Endothelial cell (in vitro differentiated cells): ENCODE data around the gene USP36. TPM values are rescaled to one million over a fixed set of nuclear protein-coding genes. Genes with fewer than 3 reads are reported as not detected.
A peak's percentile ranks its signal among the peaks of the same experiment; 100 is the strongest.

Source experiments
- DNase-seq: peaks from one replicate; pipeline ENCODE4 v3.0.0; 2021; ENCODE audit warnings: low spot score
- H3K27ac Mint-ChIP-seq: one replicate; pipeline ENCODE4 v1.8.0; 2021; ENCODE audit warnings: mixed read lengths, inconsistent platforms; ENCODE audit not compliant: unreplicated experiment
- H3K27me3 Mint-ChIP-seq: one replicate; pipeline ENCODE4 v1.8.0; 2021; ENCODE audit warnings: mild to moderate bottlenecking, moderate library complexity, mixed read lengths, inconsistent platforms; ENCODE audit not compliant: unreplicated experiment
- H3K36me3 Mint-ChIP-seq: one replicate; pipeline ENCODE4 v1.8.0; 2021; ENCODE audit warnings: mild to moderate bottlenecking, low read depth, mixed read lengths, inconsistent platforms; ENCODE audit not compliant: unreplicated experiment
- H3K4me1 Mint-ChIP-seq: one replicate; pipeline ENCODE4 v1.8.0; 2021; ENCODE audit warnings: mild to moderate bottlenecking, mixed read lengths, inconsistent platforms; ENCODE audit not compliant: unreplicated experiment
- H3K4me3 Mint-ChIP-seq: one replicate; pipeline ENCODE4 v1.8.0; 2021; ENCODE audit warnings: mild to moderate bottlenecking, mixed read lengths, inconsistent platforms; ENCODE audit not compliant: unreplicated experiment
- H3K9me3 Mint-ChIP-seq: one replicate; pipeline ENCODE4 v1.8.0; 2021; ENCODE audit warnings: mixed read lengths, inconsistent platforms; ENCODE audit not compliant: unreplicated experiment
- CTCF ChIP-seq: fragments of 200-600 bp; sonication (generic); IDR thresholded peaks from one replicate; pipeline ENCODE4 v1.5.0; 2021; ENCODE audit warnings: antibody characterized with exemption; ENCODE audit not compliant: unreplicated experiment
- total RNA-seq: library from RNA; stranded (reverse); fragmentation: NEBNext Ultra II Directional; extraction: Animal tissue kit (Norgen Biotek cat#: 25700); gene quantifications from one replicate; pipeline ENCODE4 v1.2.1, GENCODE V29; 2021; ENCODE audit not compliant: unreplicated experiment

Gene USP36
- total RNA-seq, 1 donor from 2014 or later: 56.7 TPM

GRCh38 chr17:78826421-78826820 lies 14.2 kb downstream of the USP36 start:
- H3K4me3 Mint-ChIP-seq: peak overlapping the region; percentile 33
- no peak for DNase-seq
- H3K9me3 Mint-ChIP-seq: no peaks in the 10 kb centered on the region
- TF ChIP-seq CTCF: no peak
- H3K4me1 Mint-ChIP-seq: peaks cover 37% of the 10 kb centered on the region
- peaks cover 61% of the 10 kb centered on the region for H3K36me3 Mint-ChIP-seq
- H3K27ac Mint-ChIP-seq: peak overlapping the region; percentile 98
- peaks cover 11% of the 10 kb centered on the region for H3K27me3 Mint-ChIP-seq

GRCh38 chr17:78825696-78826095 lies 14.9 kb downstream of the USP36 start:
- Mint-ChIP-seq H3K4me3 (no peak overlapping the region), H3K9me3 (no peaks in the 10 kb centered on the region), H3K4me1 (peaks cover 40% of the 10 kb centered on the region), H3K27ac (peak overlapping the region; percentile 78), H3K36me3 (peaks cover 61% of the 10 kb centered on the region), H3K27me3 (peaks cover 11% of the 10 kb centered on the region)
- DNase-seq: no peak
- TF ChIP-seq CTCF: no peak

GRCh38 chr17:78824240-78824639 lies 16.4 kb downstream of the USP36 start:
- no peaks in the 10 kb centered on the region for H3K9me3 Mint-ChIP-seq
- TF ChIP-seq CTCF: no peak
- H3K27ac Mint-ChIP-seq: peak overlapping the region; percentile 44
- peaks cover 48% of the 10 kb centered on the region for H3K4me1 Mint-ChIP-seq
- H3K27me3 Mint-ChIP-seq: peaks cover 8% of the 10 kb centered on the region
- no peak for DNase-seq
- H3K36me3 Mint-ChIP-seq: peaks cover 59% of the 10 kb centered on the region
- no peak overlapping the region for H3K4me3 Mint-ChIP-seq

GRCh38 chr17:78823282-78824046 lies 17.1 kb downstream of the USP36 start:
- TF ChIP-seq CTCF: peak; percentile 51
- H3K4me1 Mint-ChIP-seq: peaks cover 56% of the 10 kb centered on the region
- DNase-seq: no peak
- H3K9me3 Mint-ChIP-seq: no peaks in the 10 kb centered on the region
- H3K36me3 Mint-ChIP-seq: peaks cover 66% of the 10 kb centered on the region
- peak overlapping the region; percentile 67 for H3K27ac Mint-ChIP-seq
- peaks cover 7% of the 10 kb centered on the region for H3K27me3 Mint-ChIP-seq
- H3K4me3 Mint-ChIP-seq: peak overlapping the region; percentile 23

- peak overlapping the region; percentile 67 for H3K27ac Mint-ChIP-seq
Observed at GRCh38 chr17:78822552-78822951, 18.1 kb downstream of the USP36 start.

More at GRCh38 chr17:78822552-78822951, 18.1 kb downstream of the USP36 start:
- no peaks in the 10 kb centered on the region for H3K9me3 Mint-ChIP-seq
- H3K4me3 Mint-ChIP-seq: peak overlapping the region; percentile 77
- TF ChIP-seq CTCF: no peak
- DNase-seq: no peak
- peaks cover 58% of the 10 kb centered on the region for H3K36me3 Mint-ChIP-seq
- peaks cover 51% of the 10 kb centered on the region for H3K4me1 Mint-ChIP-seq
- peaks cover 6% of the 10 kb centered on the region for H3K27me3 Mint-ChIP-seq
